Esophagus muscularis mucosa (tissue), 4 donors: ENCODE results near the gene GNAT1. TPM values are rescaled to one million over a fixed set of nuclear protein-coding genes. Genes with fewer than 3 reads are reported as not detected.

Experiments
- DNase-seq: peaks from one replicate; pipeline ENCODE4 v3.0.0-alpha.2; 2017; ENCODE audit errors: extremely low spot score
- H3K27ac ChIP-seq, 4 donors: fragments of 200-600 bp; sonication (generic); replicated peaks in 1 of 4; 1 replicate in 3 of 4; 2 replicates in 1 of 4; pipeline ENCODE4 v1.5.1; 2016 to 2019; ENCODE audit warnings: mild to moderate bottlenecking in 1 of 4
- H3K27me3 ChIP-seq, 4 donors: fragments of 200-600 bp; sonication (generic); one replicate each; pipeline versions ENCODE4 v1.5.1 to v1.6.0; 2016 to 2019
- H3K36me3 ChIP-seq, 4 donors: fragments of 200-600 bp; sonication (generic); one replicate each; pipeline ENCODE4 v1.5.1; 2016 to 2019
- H3K4me1 ChIP-seq, 4 donors: fragments of 200-600 bp; sonication (generic); one replicate each; pipeline ENCODE4 v1.5.1; 2016 to 2019
- H3K4me3 ChIP-seq, 4 donors: fragments of 200-600 bp; sonication (generic); 1 replicate in 2 of 4; 2 replicates in 2 of 4; pipeline ENCODE4 v1.5.1; 2016 to 2019; ENCODE audit warnings: mild to moderate bottlenecking in 4 of 4, moderate library complexity in 1 of 4
- H3K9me3 ChIP-seq, 4 donors: fragments of 200-600 bp; sonication (generic); 1 replicate in 3 of 4; 2 replicates in 1 of 4; pipeline ENCODE4 v1.5.1; 2016 to 2019
- CTCF ChIP-seq, 3 experiments: fragments of 200-600 bp in 2 of 3; fragments of 450-650 bp in 1 of 3; sonication (generic) in 2 of 3; IDR thresholded peaks; one replicate each; pipeline ENCODE4 v1.5.1; 2017 to 2019; ENCODE audit warnings: antibody characterized with exemption in 3 of 3, mild to moderate bottlenecking in 2 of 3, moderate library complexity in 1 of 3
- EP300 ChIP-seq: sonication (generic); formaldehyde crosslinking; IDR thresholded peaks from one replicate; pipeline ENCODE4 v1.6.1; 2017; ENCODE audit warnings: antibody characterized with exemption
- POLR2A ChIP-seq: fragments of 450-650 bp; IDR thresholded peaks from one replicate; pipeline ENCODE4 v1.6.1; 2017; ENCODE audit warnings: antibody characterized with exemption, moderate library complexity, mild to moderate bottlenecking, low read depth
- POLR2AphosphoS5 ChIP-seq, 2 donors: sonication (generic); formaldehyde crosslinking; IDR thresholded peaks; one replicate each; pipeline ENCODE4 v1.6.1; 2017; ENCODE audit warnings: antibody characterized with exemption in 2 of 2
- WGBS: methylation state at CpG from one replicate; pipeline ENCODE4 v1.1.5; 2018; 5-methylcytosine and 5-hydroxymethylcytosine counted together
- intact Hi-C: fragments of 100-400 bp; cut with DNase I; formaldehyde crosslinking; loops from one replicate; pipeline ENCODE4 v1.15.1; 2023
- total RNA-seq, 4 donors: library from RNA; depleted of rRNA; stranded (reverse); fragments of >200 nt; gene quantifications; one replicate each; pipeline versions ENCODE4 v1.1.0 to v1.2.1, GENCODE V29; 2016

GNAT1 gene
- total RNA-seq, 4 donors from 2014 or later, result not detected

- intact Hi-C loops, result loop anchor here (1.0 to 5.0 kb wide), 2 partner anchors 32 to 78 kb away; no protein-coding TSS in a partner anchor
- peaks cover 6 to 64% (median 27%) of the 10 kb centered on the region in 4 donors for H3K27me3 ChIP-seq
- no peaks in the 10 kb centered on the region for H3K9me3 ChIP-seq
- peak overlapping the region; percentile 10 to 34 (median 19) for H3K4me3 ChIP-seq
- H3K4me1 ChIP-seq, result peaks cover 18 to 30% (median 26%) of the 10 kb centered on the region in 4 donors
- 15% methylated on average over 36 of the region's 70 CpGs for WGBS
- H3K27ac ChIP-seq, result no peak overlapping the region
- H3K36me3 ChIP-seq, result no peaks in the 10 kb centered on the region
- peak; percentile 93 for DNase-seq
- TF ChIP-seq POLR2AphosphoS5 (IDR thresholded peaks at IDR 0.05) (peak in 1 of 2 donors; percentile 32), CTCF (IDR thresholded peaks at IDR 0.05) (peak; percentile 76 to 87 (median 84)), EP300 (no peak), POLR2A (no peak)
Measured at GRCh38 chr3:50194128-50194902, 2.9 kb downstream of the GNAT1 start.

GRCh38 chr3:50194903-50195500 lies 3.6 kb downstream of the GNAT1 start:
- Histone ChIP-seq H3K4me3 (peak overlapping the region; percentile 10 to 34 (median 19)), H3K27me3 (peaks cover 6 to 70% (median 27%) of the 10 kb centered on the region in 4 donors), H3K27ac (no peak overlapping the region), H3K4me1 (peaks cover 18 to 30% (median 26%) of the 10 kb centered on the region in 4 donors), H3K36me3 (no peaks in the 10 kb centered on the region), H3K9me3 (no peaks in the 10 kb centered on the region)
- TF ChIP-seq POLR2A, result no peak
- TF ChIP-seq POLR2AphosphoS5 (IDR thresholded peaks at IDR 0.05), result no peak
- TF ChIP-seq EP300, result no peak
- TF ChIP-seq CTCF (IDR thresholded peaks at IDR 0.05), result no peak
- no peak for DNase-seq
- 48% methylated on average over 11 of the region's 14 CpGs for WGBS
- intact Hi-C loops, result loop anchor here (1.0 to 5.0 kb wide), 2 partner anchors 31 to 77 kb away; no protein-coding TSS in a partner anchor

GRCh38 chr3:50195501-50196252 lies 4.3 kb downstream of the GNAT1 start:
- Histone ChIP-seq H3K4me3 (no peak overlapping the region), H3K4me1 (peaks cover 18 to 30% (median 26%) of the 10 kb centered on the region in 4 donors), H3K36me3 (no peaks in the 10 kb centered on the region), H3K27ac (no peak overlapping the region), H3K9me3 (no peaks in the 10 kb centered on the region), H3K27me3 (peaks cover 6 to 74% (median 27%) of the 10 kb centered on the region in 4 donors)
- 100% methylated on average over 1 of the region's 4 CpGs for WGBS
- TF ChIP-seq EP300 (no peak), POLR2AphosphoS5 (IDR thresholded peaks at IDR 0.05) (no peak), CTCF (IDR thresholded peaks at IDR 0.05) (no peak), POLR2A (no peak)
- intact Hi-C loops, result no loop called here
- DNase-seq, result no peak

- WGBS, result 67% methylated on average over 6 of the region's 6 CpGs
- H3K27me3 ChIP-seq, result peaks cover 6 to 81% (median 27%) of the 10 kb centered on the region in 4 donors
Measured at GRCh38 chr3:50196253-50196801, 4.9 kb downstream of the GNAT1 start.

More at GRCh38 chr3:50196253-50196801, 4.9 kb downstream of the GNAT1 start:
- DNase-seq, result no peak
- intact Hi-C loops, result no loop called here
- H3K4me3 ChIP-seq, result no peak overlapping the region
- no peak overlapping the region for H3K27ac ChIP-seq
- H3K4me1 ChIP-seq, result peaks cover 18 to 30% (median 26%) of the 10 kb centered on the region in 4 donors
- no peak for TF ChIP-seq CTCF (IDR thresholded peaks at IDR 0.05)
- TF ChIP-seq POLR2AphosphoS5 (IDR thresholded peaks at IDR 0.05), result no peak
- no peak for TF ChIP-seq POLR2A
- no peak for TF ChIP-seq EP300
- H3K36me3 ChIP-seq, result no peaks in the 10 kb centered on the region
- H3K9me3 ChIP-seq, result no peaks in the 10 kb centered on the region
